Smooth muscle cell of the brain vasculature (primary cell): ENCODE measurements around the gene BACE1.
"Not testable (repeated sequence)": the region's sequence is repeated elsewhere in the genome, so short reads cannot be mapped to it uniquely, and the experiment has no call there.

ENCODE experiments used
- DNase-seq: peaks from one replicate; pipeline ENCODE4 v3.0.0-alpha.2; 2012; ENCODE audit warnings: low read depth, low spot score

The BACE1 gene

DNA sequence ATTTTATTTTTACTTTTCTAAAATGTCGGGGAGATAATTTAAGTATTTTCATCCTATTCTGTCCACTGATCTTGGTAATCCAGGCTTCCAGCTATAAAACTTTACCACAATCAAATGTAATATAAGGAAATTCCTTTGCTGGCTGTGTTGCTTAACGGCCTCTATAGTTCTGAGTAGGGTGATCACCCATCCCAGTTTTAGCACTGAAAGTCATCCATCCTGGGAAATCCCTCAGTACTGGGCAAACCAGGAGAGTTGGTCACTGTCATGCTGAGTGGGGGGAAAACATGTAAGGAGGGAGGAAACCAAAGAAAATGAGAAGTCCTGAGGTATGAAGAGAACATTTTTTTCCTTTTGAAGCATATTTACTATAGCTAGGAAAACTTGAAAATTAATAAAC, 37.7 kb downstream of the BACE1 start:
- no peak for DNase-seq

DNA sequence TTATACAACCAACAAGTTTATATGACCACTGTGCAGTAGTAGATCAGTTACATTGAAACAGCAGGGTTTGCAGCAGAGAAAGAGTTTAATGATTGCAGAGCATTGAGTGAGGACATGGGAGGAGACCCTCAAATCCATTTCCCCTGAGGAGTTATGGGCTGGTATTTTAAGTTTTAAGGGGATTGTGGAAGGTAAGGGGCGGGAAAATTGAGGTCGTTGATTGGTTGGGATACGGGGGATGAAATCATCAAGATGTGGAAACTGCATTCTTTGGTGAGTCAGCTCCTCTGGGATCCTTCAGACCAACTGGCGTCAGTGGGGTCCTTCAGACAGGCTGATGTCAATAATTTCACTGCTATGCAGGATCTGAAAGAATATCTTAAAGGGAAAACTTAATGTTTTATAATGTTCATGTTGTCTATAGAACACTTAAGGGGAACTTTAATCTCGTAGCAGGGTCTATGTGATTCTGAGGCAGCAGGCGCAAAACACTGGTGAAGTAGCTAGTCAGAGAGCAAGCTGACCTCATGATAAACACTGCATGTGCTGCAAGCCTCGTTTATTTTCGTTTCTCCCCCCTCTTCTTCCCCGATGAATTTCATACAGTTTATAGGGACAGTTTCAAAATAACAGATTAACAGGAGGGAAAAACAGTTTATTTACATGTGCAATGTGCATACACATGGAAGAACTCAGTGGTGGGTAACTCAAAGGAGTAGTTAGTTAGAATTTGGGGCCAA, 42.3 kb downstream of the BACE1 start:
- peak; percentile 49 for DNase-seq

DNA sequence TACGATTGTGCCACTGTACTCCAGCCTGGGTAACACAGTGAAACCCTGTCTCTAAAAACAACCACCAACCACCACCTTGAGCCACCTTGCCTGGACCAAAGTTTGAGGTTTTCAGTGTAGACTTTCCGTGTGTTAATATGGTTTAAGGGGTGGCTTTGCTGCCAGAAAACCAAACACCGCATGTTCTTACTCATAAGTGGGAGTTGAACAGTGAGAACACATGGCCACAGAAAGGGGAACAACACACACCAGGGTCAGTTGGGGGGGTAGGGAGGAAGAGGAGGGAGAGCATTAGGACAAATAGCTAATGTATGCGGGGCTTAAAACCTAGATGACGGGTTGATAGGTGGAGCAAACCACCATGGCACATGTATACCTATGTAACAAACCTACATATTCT, 43.9 kb downstream of the BACE1 start:
- not testable (repeated sequence) for DNase-seq

DNA sequence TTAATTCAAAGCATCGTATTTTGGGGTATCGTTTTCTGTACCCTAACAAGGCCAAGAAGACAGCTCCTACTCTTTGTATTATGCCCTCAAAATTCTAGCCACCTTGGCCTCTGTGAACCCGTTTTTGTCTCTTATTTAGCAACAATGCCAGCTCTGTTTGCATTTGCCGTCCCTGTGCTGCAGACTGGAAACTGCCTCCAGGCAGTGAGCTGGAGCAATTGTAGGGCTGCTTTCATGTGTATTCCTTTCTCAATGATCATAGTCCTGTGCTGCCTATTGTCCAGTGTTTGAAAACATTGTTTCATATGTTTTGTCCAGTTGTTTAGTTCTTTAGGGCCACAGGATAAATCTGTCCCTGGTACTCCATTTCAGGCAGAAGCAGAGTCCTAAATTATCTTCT, 44.8 kb downstream of the BACE1 start:
- no peak for DNase-seq

DNA sequence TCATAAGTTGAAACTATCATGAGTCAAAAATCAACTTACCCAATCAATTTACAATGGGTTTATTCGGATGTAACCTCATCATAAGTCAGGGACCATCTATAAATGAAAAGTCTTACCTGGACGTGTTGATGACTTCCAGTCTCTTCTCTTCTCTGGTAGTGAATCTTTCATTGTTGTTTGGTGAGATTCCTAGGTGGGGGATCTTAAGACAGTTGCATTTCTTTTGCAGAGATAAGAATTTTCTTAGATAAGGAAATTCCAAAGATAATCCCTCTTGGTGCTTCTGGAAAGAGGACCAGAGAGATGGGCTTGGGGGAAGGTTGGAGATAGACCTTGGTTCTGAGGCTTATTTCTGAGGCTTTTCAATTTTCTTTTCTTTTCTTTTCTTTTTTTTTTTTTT, 46.2 kb downstream of the BACE1 start:
- no peak for DNase-seq

DNA sequence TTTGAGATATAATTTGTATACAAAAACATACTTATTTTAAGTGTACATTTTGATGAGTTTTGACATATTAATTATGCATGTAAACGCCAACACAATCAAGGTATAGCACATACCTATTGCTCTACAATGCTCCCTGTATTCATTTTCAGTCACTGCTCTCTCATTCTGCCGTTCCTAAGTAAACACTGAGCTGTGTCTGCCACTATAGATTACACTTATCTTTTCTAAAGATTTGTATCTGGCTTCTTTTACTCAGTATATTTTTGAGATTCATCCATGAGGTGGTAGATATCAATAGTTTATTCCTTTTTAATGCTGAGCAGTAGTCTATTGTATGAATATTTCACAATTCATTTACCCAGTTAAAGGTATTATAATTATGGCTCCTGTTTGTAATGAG, 50.3 kb downstream of the BACE1 start:
- DNase-seq = no peak

DNA sequence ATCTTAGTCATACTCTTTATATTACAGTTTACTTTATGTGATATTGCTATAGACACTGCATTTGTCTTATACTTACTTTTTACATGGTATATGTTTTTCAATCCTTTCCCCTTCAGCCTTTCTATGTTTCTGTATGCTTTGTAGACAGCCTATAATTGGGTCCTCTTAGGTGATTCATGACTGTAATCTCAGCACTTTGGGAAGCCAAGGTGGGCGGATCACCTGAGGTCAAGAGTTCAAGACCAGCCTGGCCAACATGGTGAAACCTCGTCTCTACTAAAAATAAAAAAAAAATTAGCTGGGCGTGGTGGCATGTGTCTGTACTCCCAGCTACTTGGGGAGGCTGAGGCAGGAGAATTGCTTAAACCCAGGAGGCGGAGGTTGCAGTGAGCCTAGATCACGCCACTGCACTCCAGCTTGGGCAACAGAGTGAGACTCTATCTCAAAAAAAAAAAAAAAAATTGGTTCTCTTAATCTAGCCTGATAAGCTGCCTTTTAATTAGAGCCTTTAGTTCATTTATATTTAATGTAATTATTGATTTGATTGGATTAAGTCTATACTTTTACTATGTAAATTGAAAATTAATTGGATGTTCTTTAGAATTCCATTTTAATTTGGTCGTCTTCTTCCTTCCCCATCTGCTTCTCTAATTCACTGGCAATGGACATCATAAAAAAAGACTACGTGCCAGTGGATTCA, 51.3 kb downstream of the BACE1 start:
- DNase-seq = not testable (repeated sequence)

DNA sequence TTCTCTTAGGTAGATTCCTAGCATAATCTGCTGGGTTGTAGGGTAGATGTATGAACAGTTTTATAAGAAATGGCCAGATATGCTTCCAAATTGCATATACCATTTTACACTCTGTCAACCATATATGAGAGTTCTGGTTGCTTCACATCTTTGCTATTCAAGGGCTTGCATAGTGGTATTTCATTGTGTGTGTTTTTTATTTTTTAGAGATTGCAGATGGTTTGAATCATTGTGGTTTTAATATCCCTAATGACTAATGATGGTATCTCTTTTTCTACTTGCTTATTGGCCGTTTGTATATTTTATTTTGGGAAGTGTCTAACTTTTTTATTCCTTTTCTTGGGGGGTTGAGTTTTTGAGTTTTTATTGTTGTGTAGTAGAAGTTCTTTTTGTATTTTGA, 56.6 kb downstream of the BACE1 start:
- DNase-seq = no peak

DNA sequence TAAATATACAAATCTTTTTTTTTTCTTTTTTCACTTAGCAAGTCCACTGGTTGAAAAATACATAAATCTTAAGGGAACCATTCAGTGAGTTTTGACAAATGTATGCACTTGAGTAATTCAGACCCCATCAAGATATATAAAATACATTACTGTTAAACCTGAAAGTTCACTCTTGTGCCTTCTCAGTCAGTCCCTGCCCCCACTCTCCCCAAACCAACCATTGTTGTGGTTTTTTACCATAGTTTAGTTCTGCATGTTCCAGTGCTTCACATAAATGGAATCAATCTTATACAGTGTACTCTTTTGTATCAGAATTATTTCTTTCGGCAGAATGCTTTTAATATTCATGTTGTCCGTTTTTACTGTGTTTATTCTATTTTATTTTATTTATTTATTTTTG, 57.5 kb downstream of the BACE1 start:
- no peak for DNase-seq

DNA sequence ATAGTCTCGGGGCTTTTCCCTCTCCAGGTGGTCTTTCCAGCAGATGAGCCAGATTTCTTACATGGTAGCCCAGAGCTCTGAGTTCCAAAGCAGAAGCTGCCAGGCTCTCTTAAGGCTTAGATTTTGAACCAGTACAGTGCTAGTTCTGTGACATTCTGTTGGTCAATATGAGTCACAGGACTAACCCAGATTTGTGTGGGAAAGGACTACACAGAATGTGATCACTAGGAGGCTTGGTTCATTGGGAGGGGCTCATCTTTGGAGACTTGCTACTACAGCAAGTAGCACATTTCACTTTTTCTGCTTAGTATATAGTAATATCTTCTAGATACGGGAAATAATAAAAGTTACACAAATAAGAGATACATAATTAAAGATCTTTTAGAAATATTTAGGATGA, 59.5 kb downstream of the BACE1 start:
- DNase-seq = no peak

DNA sequence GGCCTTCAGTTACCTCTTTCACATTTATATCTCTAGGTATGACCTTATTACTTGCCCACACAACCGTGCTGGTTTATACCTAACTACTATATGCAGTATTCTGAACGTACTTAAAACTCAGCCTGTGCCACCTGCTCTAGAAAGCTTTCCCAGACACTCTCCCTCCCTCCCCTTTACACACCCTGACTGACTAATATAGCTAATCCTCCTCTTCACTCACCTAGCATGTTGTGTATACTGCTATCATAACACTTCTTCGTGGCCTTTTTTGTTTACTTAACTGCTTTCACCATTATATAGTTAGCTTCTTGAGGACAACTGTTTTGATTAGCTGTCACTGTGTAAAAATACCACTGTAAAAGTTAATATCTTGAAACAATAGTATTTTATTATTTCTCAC, 60.1 kb downstream of the BACE1 start:
- DNase-seq = no peak

DNA sequence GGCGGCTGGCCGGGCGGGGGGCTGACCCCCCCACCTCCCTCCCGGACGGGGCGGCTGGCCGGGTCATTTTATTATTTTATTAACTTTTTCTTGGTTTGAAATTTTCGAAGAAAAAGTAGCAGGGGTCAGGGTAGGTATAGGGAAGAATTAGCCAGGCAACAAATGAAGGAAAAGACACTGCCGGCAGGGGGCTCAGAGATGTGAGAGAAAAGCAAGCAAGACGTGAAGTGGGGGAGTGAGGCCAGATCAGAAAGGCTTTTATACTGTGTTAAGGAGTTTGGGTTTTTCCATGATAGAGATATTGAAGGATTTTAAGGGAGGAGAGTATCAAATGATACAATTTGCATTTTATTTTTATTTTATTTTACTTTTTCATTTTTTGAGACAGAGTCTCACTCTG, 64.5 kb downstream of the BACE1 start:
- no peak for DNase-seq

DNA sequence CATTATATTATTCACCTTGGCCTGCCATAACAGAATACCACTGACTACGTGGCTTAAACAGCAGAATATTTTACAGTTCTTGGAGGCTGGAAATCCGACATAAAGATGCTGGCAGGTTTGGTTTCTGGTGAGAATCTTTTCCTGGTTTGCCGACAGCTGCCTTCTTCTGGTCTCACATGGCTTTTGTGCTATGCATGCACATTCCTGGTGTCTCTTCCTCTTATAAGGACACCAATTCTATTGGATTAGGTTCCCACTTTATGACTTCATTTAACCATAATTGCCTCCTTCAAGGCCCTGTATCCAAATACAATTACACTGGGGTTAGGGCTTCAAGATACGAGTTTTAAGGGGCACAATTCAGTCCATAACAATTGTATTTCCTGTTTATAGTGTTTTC, 66.5 kb downstream of the BACE1 start:
- no peak for DNase-seq

DNA sequence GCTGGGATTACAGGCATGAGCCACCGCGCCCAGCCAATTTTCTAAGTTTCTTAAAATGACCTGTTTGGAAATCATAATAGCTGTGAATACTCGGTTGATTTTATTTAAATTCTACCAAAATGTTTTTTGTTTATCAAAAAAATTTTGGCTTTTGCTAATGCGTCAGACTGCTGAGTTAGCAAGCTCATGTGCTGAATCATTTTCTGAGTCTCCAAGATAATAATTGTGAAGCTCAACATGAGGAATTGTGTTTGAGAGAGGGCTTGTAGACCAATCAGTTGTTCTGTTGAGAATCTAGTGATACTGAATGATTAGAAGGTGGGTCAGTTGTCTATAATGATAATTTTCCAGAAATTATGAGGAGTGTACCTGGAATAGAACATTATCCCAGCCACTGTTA, 67.7 kb downstream of the BACE1 start:
- no peak for DNase-seq

DNA sequence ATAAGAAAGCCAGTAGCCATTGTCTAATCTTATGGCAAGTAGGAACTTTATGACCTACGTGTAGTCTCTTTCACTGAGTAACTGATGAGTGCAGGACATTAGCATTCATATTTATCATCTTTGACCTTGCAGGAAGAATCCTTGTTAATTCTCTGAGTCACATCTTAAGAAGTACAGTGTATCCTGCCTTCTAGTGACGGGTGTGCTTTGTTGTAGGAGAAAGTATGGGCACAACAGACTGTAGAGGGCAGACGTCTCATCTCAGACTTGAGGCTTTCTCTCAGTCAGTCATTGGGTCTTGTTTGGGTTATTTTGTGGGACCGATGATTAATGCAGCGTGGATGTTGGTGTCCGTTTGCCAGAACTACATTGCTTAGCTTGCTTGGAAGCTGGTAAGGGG, 76.8 kb downstream of the BACE1 start:
- peak; percentile 24 for DNase-seq

DNA sequence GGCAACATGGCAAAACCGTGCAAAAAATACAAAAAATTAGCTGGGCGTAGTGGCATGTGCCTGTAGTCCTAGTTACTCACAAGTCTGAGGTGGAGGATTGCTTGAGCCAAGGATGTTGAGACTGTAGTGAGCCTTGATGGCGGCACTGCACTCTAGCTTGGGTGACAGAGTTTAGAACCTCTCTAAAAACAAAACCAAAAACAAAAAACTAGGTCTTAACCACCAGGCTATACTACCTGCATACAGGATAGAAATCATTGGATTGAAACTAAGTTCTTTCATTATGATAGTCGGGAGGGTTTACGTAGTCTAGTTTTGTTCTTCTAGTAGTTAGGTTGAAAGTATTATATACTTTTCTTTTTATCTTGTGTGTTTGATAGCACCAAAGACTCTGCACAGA, 77.8 kb downstream of the BACE1 start:
- no peak for DNase-seq
